Peyer's patch (tissue), 4 donors: ENCODE results near the gene FABP6. TPM values are rescaled to one million over a fixed set of nuclear protein-coding genes. Genes with fewer than 3 reads are reported as not detected.

Experiments used
- DNase-seq, 3 donors: peaks; one replicate each; pipeline ENCODE4 v3.0.0-alpha.2; 2017 to 2019
- H3K27ac ChIP-seq, 4 donors: fragments of 200-600 bp; sonication (generic); one replicate each; pipeline ENCODE4 v1.5.1; 2016 to 2019
- H3K27me3 ChIP-seq, 2 donors: fragments of 200-600 bp; sonication (generic); one replicate each; pipeline ENCODE4 v1.5.1; 2019
- H3K36me3 ChIP-seq, 3 donors: fragments of 200-600 bp; sonication (generic); one replicate each; pipeline ENCODE4 v1.5.1; 2016 to 2019
- H3K4me1 ChIP-seq, 4 donors: fragments of 200-600 bp; sonication (generic); one replicate each; pipeline ENCODE4 v1.5.1; 2016 to 2019
- H3K4me3 ChIP-seq, 4 donors: fragments of 200-600 bp; sonication (generic); 1 replicate in 3 of 4; 2 replicates in 1 of 4; pipeline ENCODE4 v1.5.1; 2016 to 2019; ENCODE audit warnings: mild to moderate bottlenecking in 1 of 4
- H3K9me3 ChIP-seq, 4 donors: fragments of 200-600 bp; sonication (generic); one replicate each; pipeline ENCODE4 v1.5.1; 2016 to 2019; ENCODE audit warnings: mild to moderate bottlenecking in 1 of 4
- POLR2A ChIP-seq, 2 donors: fragments of 450-650 bp; IDR thresholded peaks; one replicate each; pipeline ENCODE4 v1.5.1; 2017; ENCODE audit warnings: antibody characterized with exemption in 2 of 2, mild to moderate bottlenecking in 2 of 2, moderate library complexity in 2 of 2
- total RNA-seq, 4 donors: library from RNA; depleted of rRNA; stranded (reverse); fragments of >200 nt; gene quantifications; one replicate each; pipeline ENCODE4 v1.1.0, GENCODE V29; 2016
- TF ChIP-seq, protein P1 (sequence below), 6 experiments: fragments of 450-650 bp in 4 of 6; fragments of 200-600 bp in 2 of 6; sonication (generic) in 1 of 6; IDR thresholded peaks; one replicate each; pipeline ENCODE4 v1.5.1; 2017 to 2019; ENCODE audit warnings: antibody characterized with exemption in 6 of 6, mild to moderate bottlenecking in 3 of 6, moderate library complexity in 1 of 6

The FABP6 gene
- total RNA-seq, 4 donors from 2014 or later: 1,180 to 6,474 (median 2,517) TPM

DNA sequence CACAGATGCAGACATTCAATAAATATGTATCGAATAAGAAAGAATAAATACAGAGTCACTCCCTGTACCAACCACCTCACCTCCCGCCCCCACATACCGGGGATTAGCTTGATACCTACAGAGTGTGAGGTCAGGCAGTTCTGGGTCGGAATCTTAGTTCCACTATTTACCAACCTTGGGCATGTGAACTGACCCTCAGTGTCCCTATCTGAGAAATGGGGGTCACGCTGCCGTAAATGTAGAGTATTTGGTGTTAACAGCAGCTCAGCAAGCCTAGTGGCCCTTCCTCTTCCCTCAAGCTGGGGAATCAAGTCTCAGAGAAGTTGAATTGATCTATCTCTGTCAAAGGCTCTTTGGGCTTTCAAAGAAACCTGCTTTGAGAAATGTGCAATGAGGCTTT, 57.6 kb downstream of the FABP6 start:
- H3K4me3 ChIP-seq: no peak overlapping the region
- no peak for TF ChIP-seq POLR2A (IDR thresholded peaks at IDR 0.05)
- TF ChIP-seq, protein P1, sequence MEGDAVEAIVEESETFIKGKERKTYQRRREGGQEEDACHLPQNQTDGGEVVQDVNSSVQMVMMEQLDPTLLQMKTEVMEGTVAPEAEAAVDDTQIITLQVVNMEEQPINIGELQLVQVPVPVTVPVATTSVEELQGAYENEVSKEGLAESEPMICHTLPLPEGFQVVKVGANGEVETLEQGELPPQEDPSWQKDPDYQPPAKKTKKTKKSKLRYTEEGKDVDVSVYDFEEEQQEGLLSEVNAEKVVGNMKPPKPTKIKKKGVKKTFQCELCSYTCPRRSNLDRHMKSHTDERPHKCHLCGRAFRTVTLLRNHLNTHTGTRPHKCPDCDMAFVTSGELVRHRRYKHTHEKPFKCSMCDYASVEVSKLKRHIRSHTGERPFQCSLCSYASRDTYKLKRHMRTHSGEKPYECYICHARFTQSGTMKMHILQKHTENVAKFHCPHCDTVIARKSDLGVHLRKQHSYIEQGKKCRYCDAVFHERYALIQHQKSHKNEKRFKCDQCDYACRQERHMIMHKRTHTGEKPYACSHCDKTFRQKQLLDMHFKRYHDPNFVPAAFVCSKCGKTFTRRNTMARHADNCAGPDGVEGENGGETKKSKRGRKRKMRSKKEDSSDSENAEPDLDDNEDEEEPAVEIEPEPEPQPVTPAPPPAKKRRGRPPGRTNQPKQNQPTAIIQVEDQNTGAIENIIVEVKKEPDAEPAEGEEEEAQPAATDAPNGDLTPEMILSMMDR (IDR thresholded peaks at IDR 0.05): no peak

DNA sequence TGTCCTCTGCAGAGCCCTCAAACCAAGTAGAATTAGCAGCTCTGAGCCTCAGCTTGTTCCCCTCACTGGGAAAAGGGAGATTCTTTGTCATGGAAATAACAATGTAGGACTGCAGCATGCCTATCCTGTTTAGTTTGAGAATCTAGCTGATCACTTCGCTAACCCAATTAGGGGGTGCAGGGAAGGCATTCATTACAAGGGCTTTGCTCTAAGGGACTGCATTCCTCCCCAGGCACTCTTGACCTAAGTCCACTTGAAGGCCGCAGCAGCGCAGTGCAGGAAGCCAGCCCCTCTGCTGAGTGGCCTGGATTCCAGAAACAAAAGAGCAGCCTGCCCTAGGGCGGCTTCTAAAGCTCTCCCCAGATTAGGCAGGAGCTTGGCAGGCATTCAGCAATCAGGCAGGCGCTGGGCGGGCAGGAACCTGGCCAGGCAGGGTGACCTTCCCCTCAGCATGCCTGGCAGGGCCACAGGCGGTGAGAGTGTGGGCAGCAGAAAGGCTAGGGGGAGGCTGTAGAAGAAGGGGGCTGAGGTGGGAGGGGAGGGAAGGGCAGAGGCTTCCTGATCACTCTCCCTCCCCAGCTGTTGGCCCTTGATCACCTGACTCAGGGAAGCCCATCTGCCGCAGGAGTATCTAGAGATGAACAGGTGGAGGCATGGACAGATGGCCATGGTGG, 58.2 kb downstream of the FABP6 start:
- no peak for TF ChIP-seq POLR2A (IDR thresholded peaks at IDR 0.05)
- TF ChIP-seq, protein P1 (IDR thresholded peaks at IDR 0.05): no peak
- Histone ChIP-seq H3K36me3 (no peaks in the 10 kb centered on the region), H3K27me3 (no peaks in the 10 kb centered on the region), H3K27ac (peak overlapping the region in 3 of 4 donors; percentile 10 to 48 (median 18)), H3K9me3 (no peaks in the 10 kb centered on the region), H3K4me1 (peaks cover 0 to 19% (median 0%) of the 10 kb centered on the region in 4 donors), H3K4me3 (no peak overlapping the region)
- DNase-seq: peak in 2 of 3 donors; percentile 53 to 63

More for the DNA sequence above, 57.6 kb downstream of the FABP6 start:
- no peaks in the 10 kb centered on the region for H3K36me3 ChIP-seq
- peak overlapping the region in 2 of 4 donors; percentile 10 to 48 for H3K27ac ChIP-seq
- no peak for DNase-seq
- H3K9me3 ChIP-seq: no peaks in the 10 kb centered on the region
- no peaks in the 10 kb centered on the region for H3K27me3 ChIP-seq
- H3K4me1 ChIP-seq: peaks cover 0 to 19% (median 0%) of the 10 kb centered on the region in 4 donors

Other genes starting within 250 kb of the FABP6 start
- 10 to 100 TPM; 11.6 to 85.0 (median 26.4) TPM for gene TTC1, start 220.4 kb upstream of the FABP6 start, total RNA-seq
- gene PWWP2A, start 110.1 kb upstream of the FABP6 start, total RNA-seq: 10 to 100 TPM; 34.9 to 57.6 (median 54.3) TPM
- 10 to 100 TPM in 3 of 4 donors, 1 to 10 TPM in 1; 6.9 to 15.1 (median 12.6) TPM for gene CCNJL, start 83.1 kb downstream of the FABP6 start, total RNA-seq
- gene C1QTNF2, start 141.1 kb downstream of the FABP6 start, total RNA-seq: 1 to 10 TPM in 1 of 4 donors, under 1 TPM in 2, not detected in 1; 0.54 to 2.8 (median 0.88) TPM
- gene FAM200C, start 170.5 kb downstream of the FABP6 start, total RNA-seq: 1 to 10 TPM in 2 of 4 donors, under 1 TPM in 1, not detected in 1; 0.66 to 2.3 (median 1.1) TPM
- 10 to 100 TPM; 45.5 to 94.9 (median 61.1) TPM for gene SLU7, start 189.6 kb downstream of the FABP6 start, total RNA-seq
- gene PTTG1, start 192.3 kb downstream of the FABP6 start, total RNA-seq: 10 to 100 TPM in 3 of 4 donors, 1 to 10 TPM in 1; 9.1 to 36.3 (median 14.4) TPM